ENCODE data around the gene VAV1. TPM values are rescaled to one million over a fixed set of nuclear protein-coding genes. Genes with fewer than 3 reads are reported as not detected.

Gene VAV1
- total and polyA plus RNA-seq, 2 donors (not counting 3 experiments of a cell fraction or from before 2014, with no cell fraction given) = not detected

DNA sequence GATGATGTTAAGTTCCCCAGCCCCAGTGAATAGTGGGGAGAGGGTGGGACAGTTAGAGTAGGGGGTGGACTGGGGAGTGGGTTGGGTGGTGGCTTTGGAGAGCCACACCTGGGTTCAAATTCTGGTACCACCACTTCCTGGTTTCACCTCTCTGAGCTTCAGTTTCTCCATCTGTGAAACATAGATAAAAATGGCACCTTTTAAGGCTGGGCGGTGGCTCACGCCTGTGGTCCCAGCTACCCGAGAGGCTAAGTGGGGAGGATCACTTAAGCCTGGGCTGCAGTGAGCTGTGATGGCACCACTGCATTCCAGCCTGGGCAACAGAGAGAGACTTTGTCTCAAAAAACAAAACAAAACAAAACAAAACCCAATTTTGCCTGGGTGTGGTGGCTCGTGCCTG, 5.9 kb downstream of the VAV1 start:
- CTCF ChIA-PET = no interaction called here

More for the DNA sequence above, 5.9 kb downstream of the VAV1 start:
- Histone ChIP-seq H3K4me1 (ENCODE audit: control insufficient read depth, extremely low read depth, insufficient read depth, low read length) (no peaks in the 10 kb centered on the region), H3K79me2 (ENCODE audit: control insufficient read depth, insufficient read depth, low read length) (no peaks in the 10 kb centered on the region), H3K27ac (ENCODE audit: insufficient read depth, low read depth, low read length) (no peak overlapping the region), H3K27me3 (ENCODE audit: control insufficient read depth in 2 of 2, insufficient read depth in 2 of 2, low read length in 2 of 2) (no peaks in the 10 kb centered on the region), H4K20me1 (replicated peaks; ENCODE audit: control insufficient read depth, extremely low read depth, insufficient read depth, low read length) (no peaks in the 10 kb centered on the region), H3K36me3 (ENCODE audit: control insufficient read depth in 2 of 2, extremely low read depth in 1 of 2, insufficient read depth in 2 of 2, low read length in 2 of 2) (no peaks in the 10 kb centered on the region), H3K9me3 (replicated peaks; ENCODE audit: control insufficient read depth, insufficient read depth, low read length) (no peaks in the 10 kb centered on the region), H2AFZ (ENCODE audit: low read depth, low read length) (no peak overlapping the region), H3K9me1 (replicated peaks; ENCODE audit: control insufficient read depth, extremely low read depth, insufficient read depth, low read length) (no peaks in the 10 kb centered on the region), H3K9ac (replicated peaks; ENCODE audit: extremely low read depth, insufficient read depth, low read length) (no peak overlapping the region), H3K4me3 (replicated peaks in 1 of 3; ENCODE audit: insufficient read depth in 1 of 3, low read depth in 1 of 3, low read length in 3 of 3) (no peak overlapping the region), H3K4me2 (ENCODE audit: insufficient read depth, low read length) (no peak overlapping the region)
- intact Hi-C loops (cut with micrococcal nuclease) (no loop called here), dilution Hi-C loops (cut with MboI; ENCODE audit: extremely low pct_ligation_motif_present, low sequenced_read_pairs) (no loop called here)
- no peak for DNase-seq (ENCODE audit: low read depth, low spot score)
- no TSS peak for BruUV-seq (replicated peaks)
- POLR2A ChIA-PET = no interaction called here
- FAIRE-seq = no peak
- TF ChIP-seq MYC (IDR thresholded peaks at IDR 0.05; ENCODE audit: low read depth, low read length) (no peak), GATA2 (IDR thresholded peaks at IDR 0.05; ENCODE audit: insufficient read depth, insufficient read length, low read depth, low read length) (no peak), JUN (IDR thresholded peaks at IDR 0.05; ENCODE audit: borderline replicate concordance, insufficient read depth, insufficient read length, low read depth) (no peak), POLR2A (IDR thresholded peaks at IDR 0.05; ENCODE audit: low read depth, low read length) (no peak), EZH2 (IDR thresholded peaks at IDR 0.05; ENCODE audit: borderline replicate concordance, low read depth, low read length, severe bottlenecking) (no peak), FOS (IDR thresholded peaks at IDR 0.05; ENCODE audit: borderline replicate concordance, insufficient read depth, low read length) (no peak)
- TF ChIP-seq, protein P1, sequence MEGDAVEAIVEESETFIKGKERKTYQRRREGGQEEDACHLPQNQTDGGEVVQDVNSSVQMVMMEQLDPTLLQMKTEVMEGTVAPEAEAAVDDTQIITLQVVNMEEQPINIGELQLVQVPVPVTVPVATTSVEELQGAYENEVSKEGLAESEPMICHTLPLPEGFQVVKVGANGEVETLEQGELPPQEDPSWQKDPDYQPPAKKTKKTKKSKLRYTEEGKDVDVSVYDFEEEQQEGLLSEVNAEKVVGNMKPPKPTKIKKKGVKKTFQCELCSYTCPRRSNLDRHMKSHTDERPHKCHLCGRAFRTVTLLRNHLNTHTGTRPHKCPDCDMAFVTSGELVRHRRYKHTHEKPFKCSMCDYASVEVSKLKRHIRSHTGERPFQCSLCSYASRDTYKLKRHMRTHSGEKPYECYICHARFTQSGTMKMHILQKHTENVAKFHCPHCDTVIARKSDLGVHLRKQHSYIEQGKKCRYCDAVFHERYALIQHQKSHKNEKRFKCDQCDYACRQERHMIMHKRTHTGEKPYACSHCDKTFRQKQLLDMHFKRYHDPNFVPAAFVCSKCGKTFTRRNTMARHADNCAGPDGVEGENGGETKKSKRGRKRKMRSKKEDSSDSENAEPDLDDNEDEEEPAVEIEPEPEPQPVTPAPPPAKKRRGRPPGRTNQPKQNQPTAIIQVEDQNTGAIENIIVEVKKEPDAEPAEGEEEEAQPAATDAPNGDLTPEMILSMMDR (IDR thresholded peaks at IDR 0.05; ENCODE audit: extremely low read depth in 1 of 2, insufficient read depth in 1 of 2, low read depth in 1 of 2, low read length in 2 of 2) = no peak
- TF ChIP-seq, protein P2, sequence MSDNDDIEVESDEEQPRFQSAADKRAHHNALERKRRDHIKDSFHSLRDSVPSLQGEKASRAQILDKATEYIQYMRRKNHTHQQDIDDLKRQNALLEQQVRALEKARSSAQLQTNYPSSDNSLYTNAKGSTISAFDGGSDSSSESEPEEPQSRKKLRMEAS (IDR thresholded peaks at IDR 0.05; ENCODE audit: insufficient read depth, insufficient read length) = no peak
